ENCODE results near the gene KLK11. TPM values are rescaled to one million over a fixed set of nuclear protein-coding genes. Genes with fewer than 3 reads are reported as not detected.

The KLK11 gene
- total and polyA plus RNA-seq, 2 of the 8 experiments (the other 6 are each of a cell fraction or from before 2014, with no cell fraction given): 0.45 TPM; not detected in 1

DNA sequence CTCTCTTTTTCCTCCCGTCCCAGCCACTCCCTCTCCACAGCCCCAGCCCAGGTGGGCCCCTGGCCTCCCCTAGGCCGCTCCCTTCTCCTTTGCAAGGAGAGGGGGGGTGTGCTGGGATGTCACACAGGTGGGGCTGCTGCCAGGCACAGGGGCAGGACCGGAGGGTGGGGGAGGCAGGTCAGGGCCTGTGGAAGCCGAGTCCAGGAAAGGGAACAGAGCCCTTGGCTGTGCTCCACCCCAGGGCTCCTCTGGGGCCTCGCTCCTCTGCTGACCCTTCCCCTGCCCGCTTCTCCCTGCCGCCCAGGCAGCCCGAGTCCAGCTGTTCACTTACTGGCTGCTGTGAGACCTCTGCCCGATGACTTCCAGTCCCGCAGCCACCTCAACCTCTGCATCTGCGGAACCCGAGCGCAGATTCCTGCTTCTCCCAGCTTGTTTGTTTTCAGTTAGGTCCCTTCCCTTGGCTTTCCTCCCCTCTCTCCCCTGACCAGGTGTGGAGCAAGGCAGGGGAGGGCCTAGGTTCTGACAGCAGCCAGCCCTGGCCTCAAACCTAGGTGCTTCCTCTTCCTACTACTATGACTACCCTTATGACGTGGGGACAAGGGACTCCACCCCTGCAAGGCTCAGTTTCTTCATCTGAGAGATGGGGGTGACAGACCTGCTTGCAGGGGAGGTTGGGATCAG lies 850 bp upstream of the KLK11 start:
- peak overlapping the region; percentile 39; the same call in 1 of the 2 replicates for H2BK12ac ChIP-seq (ENCODE audit: low read depth, low read length)
- H3K36me3 ChIP-seq (ENCODE audit: control insufficient read depth in 2 of 4, insufficient read depth in 4 of 4, low read length in 3 of 4): no peaks in the 10 kb centered on the region
- H2AFZ ChIP-seq (ENCODE audit: low read length): no peak overlapping the region
- H3K79me1 ChIP-seq (ENCODE audit: low read depth, low read length): no peaks in the 10 kb centered on the region
- no peak overlapping the region; a peak in 3 of 7 replicates for H3K9ac ChIP-seq (replicated peaks in 1 of 4; ENCODE audit: extremely low read depth in 1 of 4, low read depth in 3 of 4, low read length in 3 of 4)
- H3K4me2 ChIP-seq (ENCODE audit: insufficient read depth in 1 of 2, low read depth in 2 of 2, low read length in 2 of 2): no peak overlapping the region
- H3K23ac ChIP-seq (ENCODE audit: insufficient read length): no peak overlapping the region
- no peak overlapping the region for H3K4me3 ChIP-seq (ENCODE audit: extremely low read depth in 1 of 4, insufficient read depth in 2 of 4, low read depth in 3 of 4, low read length in 4 of 4)
- no peak overlapping the region for H3K14ac ChIP-seq (ENCODE audit: insufficient read length)
- H3K79me2 ChIP-seq (ENCODE audit: control insufficient read depth in 1 of 2, insufficient read depth in 2 of 2, low read length in 2 of 2): no peaks in the 10 kb centered on the region
- peaks cover 3 to 25% (median 17%) of the 10 kb centered on the region in 4 experiments for H3K4me1 ChIP-seq (replicated peaks in 1 of 4; ENCODE audit: control insufficient read depth in 3 of 4, insufficient read depth in 4 of 4, low read length in 3 of 4)
- H4K8ac ChIP-seq (ENCODE audit: extremely low read depth, insufficient read depth, low read length): no peak overlapping the region; the same call in 1 of the 2 replicates
- POLR2A ChIA-PET (ENCODE audit: partially characterized antibody): interaction anchor here (1.0 to 1.6 kb wide), 5 partner anchors 10 to 233 kb away, joined by 3 to 6 read pairs (median 3); partner anchors contain the start of gene KLK13
- DNase-seq (ENCODE audit: low read depth in 1 of 2, low spot score in 2 of 2) (no peak), FAIRE-seq (no peak)
- H4K5ac ChIP-seq (ENCODE audit: insufficient read length, low read depth, low read length): peak overlapping the region; percentile 12
- H3K9me3 ChIP-seq (ENCODE audit: insufficient read depth in 2 of 2, low read depth in 1 of 2, low read length in 1 of 2): no peaks in the 10 kb centered on the region
- 83% methylated on average over 10 of the region's 14 CpGs; no CpG with 5 or more reads in 1 of the 2 experiments for WGBS, 2 experiments (ENCODE audit: extremely low coverage in 1 of 2, insufficient coverage in 1 of 2, insufficient read length in 1 of 2, insufficient replicate concordance in 2 of 2, low coverage in 1 of 2, low lambda C conversion rate in 2 of 2, missing lambda C conversion rate in 1 of 2)
- no peak overlapping the region for H3K27ac ChIP-seq (ENCODE audit: low read depth, low read length)
- H2BK5ac ChIP-seq (ENCODE audit: low read depth, low read length): 0 out of 2 replicates have a peak overlapping the region, but pooled peaks have one; percentile 35
- no peak for TF ChIP-seq CBX5 (IDR thresholded peaks at IDR 0.05; ENCODE audit: low read depth, low read length)
- TF ChIP-seq ZNF274 (IDR thresholded peaks at IDR 0.05; ENCODE audit: borderline replicate concordance, extremely low read depth, low read length): no peak
- no peak for TF ChIP-seq GABPA (IDR thresholded peaks at IDR 0.05; ENCODE audit: borderline replicate concordance, insufficient read depth, low read length)
- TF ChIP-seq, protein P1, sequence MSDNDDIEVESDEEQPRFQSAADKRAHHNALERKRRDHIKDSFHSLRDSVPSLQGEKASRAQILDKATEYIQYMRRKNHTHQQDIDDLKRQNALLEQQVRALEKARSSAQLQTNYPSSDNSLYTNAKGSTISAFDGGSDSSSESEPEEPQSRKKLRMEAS (IDR thresholded peaks at IDR 0.05): no peak
- no peak for TF ChIP-seq CBX8 (IDR thresholded peaks at IDR 0.05; ENCODE audit: borderline replicate concordance, low read depth, low read length)
- no peak for TF ChIP-seq RNF2 (IDR thresholded peaks at IDR 0.05; ENCODE audit: borderline replicate concordance, low read depth, low read length, missing control alignments, poor library complexity, severe bottlenecking)
- no peak for TF ChIP-seq RAD21 (IDR thresholded peaks at IDR 0.05 in 1 of 2, conservative IDR thresholded peaks at IDR 0.05 in 1 of 2; ENCODE audit: low read depth in 2 of 2, low read length in 2 of 2)
- no peak overlapping the region; the same call in 1 of the 2 replicates for H3K18ac ChIP-seq (ENCODE audit: extremely low read depth, low read length)
- peak overlapping the region; percentile 51 for H4K91ac ChIP-seq (replicated peaks; ENCODE audit: insufficient read length, low read length)
- no peaks in the 10 kb centered on the region for H4K20me1 ChIP-seq (replicated peaks in 1 of 2; ENCODE audit: control insufficient read depth in 1 of 2, insufficient read depth in 2 of 2, low read length in 2 of 2)
- H2BK15ac ChIP-seq (ENCODE audit: low read length): peak overlapping the region; percentile 81; the same call in 1 of the 2 replicates
- no peak overlapping the region for H2BK20ac ChIP-seq (ENCODE audit: low read length)
- no peaks in the 10 kb centered on the region; a peak in 1 of 7 replicates for H3K27me3 ChIP-seq (replicated peaks in 1 of 4; ENCODE audit: control insufficient read depth in 3 of 4, extremely low read depth in 1 of 4, insufficient read depth in 3 of 4, low read length in 3 of 4)
- H3K56ac ChIP-seq (replicated peaks; ENCODE audit: insufficient read length, low read depth, low read length): no peak overlapping the region
- no peaks in the 10 kb centered on the region; the same call in 1 of the 2 replicates for H3K23me2 ChIP-seq (ENCODE audit: low read depth, low read length)
- no peak overlapping the region for H2AK5ac ChIP-seq (ENCODE audit: low read depth, low read length)
- no peak overlapping the region for H2BK120ac ChIP-seq (replicated peaks; ENCODE audit: low read depth, low read length)
- no peak overlapping the region for H3K4ac ChIP-seq (replicated peaks; ENCODE audit: insufficient read length, low read depth, low read length)
- CTCF ChIA-PET (ENCODE audit: partially characterized antibody): interaction anchor here (0.8 to 15.0 kb wide), 8 partner anchors 8 to 66 kb away, joined by 3 to 269 read pairs (median 4); no protein-coding TSS in a partner anchor

All from H1 (cell line).